Measurements from ENCODE around the gene TRAPPC13. TPM values are rescaled to one million over a fixed set of nuclear protein-coding genes. Genes with fewer than 3 reads are reported as not detected.
"Not testable (repeated sequence)": the region's sequence is repeated elsewhere in the genome, so short reads cannot be mapped to it uniquely, and the experiment has no call there.

The TRAPPC13 gene
- total RNA-seq = 21.7 and 23.7 TPM in 2 replicates

GRCh38 chr5:65624571-65625555, at the start of gene TRAPPC13, which contains the start of gene SHLD3:
TSS of gene TRAPPC13 (plus strand) at chr5:65625027. CDS start at chr5:65625061, 34 bp downstream.
TSS of gene SHLD3 (plus strand) at chr5:65625027. CDS start at chr5:65629588, 4,561 bp downstream.
- peaks cover 33% of the 10 kb centered on the region for H3K4me1 Mint-ChIP-seq (ENCODE audit: low read depth)
- peaks cover 7% of the 10 kb centered on the region for H3K36me3 Mint-ChIP-seq (ENCODE audit: low read depth)
- peak; percentile 81 for DNase-seq (ENCODE audit: low spot score)
- no peaks in the 10 kb centered on the region for H3K9me3 Mint-ChIP-seq
- H3K27ac Mint-ChIP-seq = peak within 1 kb of the TSS; percentile 96
- peak within 1 kb of the TSS; percentile 94 for H3K4me3 Mint-ChIP-seq
- intact Hi-C loops (cut with micrococcal nuclease) = loop anchor here (1.0 to 10.0 kb wide), 7 partner anchors 62 to 1200 kb away; partner anchors contain the start of genes CENPK, CWC27, NLN and PPWD1
- no peaks in the 10 kb centered on the region for H3K27me3 Mint-ChIP-seq (ENCODE audit: insufficient read depth)

- peaks cover 30% of the 10 kb centered on the region for H3K4me1 Mint-ChIP-seq (ENCODE audit: low read depth)
- no peaks in the 10 kb centered on the region for H3K9me3 Mint-ChIP-seq
- H3K27me3 Mint-ChIP-seq (ENCODE audit: insufficient read depth) = no peaks in the 10 kb centered on the region
- H3K36me3 Mint-ChIP-seq (ENCODE audit: low read depth) = peaks cover 46% of the 10 kb centered on the region
- no peak overlapping the region for H3K4me3 Mint-ChIP-seq
- intact Hi-C loops (cut with micrococcal nuclease) = no loop called here
- H3K27ac Mint-ChIP-seq = peak overlapping the region; percentile 67
- DNase-seq (ENCODE audit: low spot score) = no peak
Measured at GRCh38 chr5:65577141-65577540, 47.7 kb upstream of the TRAPPC13 start.

- H3K4me1 Mint-ChIP-seq (ENCODE audit: low read depth) = no peaks in the 10 kb centered on the region
- H3K27me3 Mint-ChIP-seq (ENCODE audit: insufficient read depth) = no peaks in the 10 kb centered on the region
- no peaks in the 10 kb centered on the region for H3K9me3 Mint-ChIP-seq
- no peak overlapping the region for H3K27ac Mint-ChIP-seq
- H3K36me3 Mint-ChIP-seq (ENCODE audit: low read depth) = peaks cover 32% of the 10 kb centered on the region
- intact Hi-C loops (cut with micrococcal nuclease) = no loop called here
- H3K4me3 Mint-ChIP-seq = no peak overlapping the region
- no peak for DNase-seq (ENCODE audit: low spot score)
Measured at GRCh38 chr5:65588694-65589093, 36.1 kb upstream of the TRAPPC13 start.

GRCh38 chr5:65601761-65602160, 23.1 kb upstream of the TRAPPC13 start:
- H3K36me3 Mint-ChIP-seq (ENCODE audit: low read depth) = peaks cover 56% of the 10 kb centered on the region
- intact Hi-C loops (cut with micrococcal nuclease); H3K27me3 Mint-ChIP-seq (ENCODE audit: insufficient read depth); H3K27ac Mint-ChIP-seq; DNase-seq (ENCODE audit: low spot score); H3K4me1 Mint-ChIP-seq (ENCODE audit: low read depth); H3K4me3 Mint-ChIP-seq: not testable (repeated sequence)
- peaks cover 17% of the 10 kb centered on the region for H3K9me3 Mint-ChIP-seq

GRCh38 chr5:65611524-65611923, 13.3 kb upstream of the TRAPPC13 start:
- DNase-seq (ENCODE audit: low spot score) = no peak
- Mint-ChIP-seq H3K27me3 (ENCODE audit: insufficient read depth) (no peaks in the 10 kb centered on the region), H3K4me1 (ENCODE audit: low read depth) (no peaks in the 10 kb centered on the region), H3K4me3 (no peak overlapping the region), H3K27ac (no peak overlapping the region), H3K9me3 (no peaks in the 10 kb centered on the region), H3K36me3 (ENCODE audit: low read depth) (peaks cover 40% of the 10 kb centered on the region)
- intact Hi-C loops (cut with micrococcal nuclease) = no loop called here

- no peaks in the 10 kb centered on the region for H3K27me3 Mint-ChIP-seq (ENCODE audit: insufficient read depth)
- H3K27ac Mint-ChIP-seq = no peak overlapping the region
- no peak overlapping the region for H3K4me3 Mint-ChIP-seq
- no peaks in the 10 kb centered on the region for H3K9me3 Mint-ChIP-seq
- intact Hi-C loops (cut with micrococcal nuclease) = no loop called here
- H3K36me3 Mint-ChIP-seq (ENCODE audit: low read depth) = peaks cover 35% of the 10 kb centered on the region
- no peaks in the 10 kb centered on the region for H3K4me1 Mint-ChIP-seq (ENCODE audit: low read depth)
- DNase-seq (ENCODE audit: low spot score) = no peak
Measured at GRCh38 chr5:65612298-65612907, 12.4 kb upstream of the TRAPPC13 start.

GRCh38 chr5:65620021-65620420, 4.8 kb upstream of the TRAPPC13 start:
- no peaks in the 10 kb centered on the region for H3K27me3 Mint-ChIP-seq (ENCODE audit: insufficient read depth)
- no peaks in the 10 kb centered on the region for H3K9me3 Mint-ChIP-seq
- no peak for DNase-seq (ENCODE audit: low spot score)
- no peak overlapping the region for H3K4me3 Mint-ChIP-seq
- no peak overlapping the region for H3K27ac Mint-ChIP-seq
- H3K4me1 Mint-ChIP-seq (ENCODE audit: low read depth) = peaks cover 13% of the 10 kb centered on the region
- H3K36me3 Mint-ChIP-seq (ENCODE audit: low read depth) = peaks cover 3% of the 10 kb centered on the region
- intact Hi-C loops (cut with micrococcal nuclease) = loop anchor here (5.0 to 10.0 kb wide), 2 partner anchors 583 to 1205 kb away; no protein-coding TSS in a partner anchor

GRCh38 chr5:65621961-65622360, 2.9 kb upstream of the TRAPPC13 start:
- H3K4me1 Mint-ChIP-seq (ENCODE audit: low read depth) = peaks cover 22% of the 10 kb centered on the region
- DNase-seq (ENCODE audit: low spot score) = not testable (repeated sequence)

GRCh38 chr5:65623482-65623881, 1.3 kb upstream of the TRAPPC13 start:
- intact Hi-C loops (cut with micrococcal nuclease) = loop anchor here (5.0 to 10.0 kb wide), 2 partner anchors 586 to 1201 kb away; no protein-coding TSS in a partner anchor

More at GRCh38 chr5:65621961-65622360, 2.9 kb upstream of the TRAPPC13 start:
- not testable (repeated sequence) for H3K27ac Mint-ChIP-seq; H3K36me3 Mint-ChIP-seq (ENCODE audit: low read depth); H3K9me3 Mint-ChIP-seq; H3K27me3 Mint-ChIP-seq (ENCODE audit: insufficient read depth)
- intact Hi-C loops (cut with micrococcal nuclease) = loop anchor here (5.0 to 10.0 kb wide), 2 partner anchors 585 to 1203 kb away; no protein-coding TSS in a partner anchor
- peak overlapping the region; percentile 30 for H3K4me3 Mint-ChIP-seq

GRCh38 chr5:65624025-65624570, 729 bp upstream of the TRAPPC13 start, which contains the start of gene TRIM23:
TSS of gene TRIM23 (minus strand) at chr5:65624333. CDS start at chr5:65624274, 59 bp downstream.
- DNase-seq (ENCODE audit: low spot score) = peak; percentile 91
- H3K4me3 Mint-ChIP-seq = peak within 1 kb of the TSS; percentile 94

More at GRCh38 chr5:65623482-65623881, 1.3 kb upstream of the TRAPPC13 start:
- no peak for DNase-seq (ENCODE audit: low spot score)
- peaks cover 27% of the 10 kb centered on the region for H3K4me1 Mint-ChIP-seq (ENCODE audit: low read depth)
- peak overlapping the region; percentile 96 for H3K27ac Mint-ChIP-seq
- peaks cover 3% of the 10 kb centered on the region for H3K36me3 Mint-ChIP-seq (ENCODE audit: low read depth)
- H3K27me3 Mint-ChIP-seq (ENCODE audit: insufficient read depth) = no peaks in the 10 kb centered on the region
- peak overlapping the region; percentile 94 for H3K4me3 Mint-ChIP-seq
- no peaks in the 10 kb centered on the region for H3K9me3 Mint-ChIP-seq

GRCh38 chr5:65625743-65626142, 916 bp downstream of the TRAPPC13 start:
- Mint-ChIP-seq H3K4me3 (peak overlapping the region; percentile 94), H3K27ac (peak overlapping the region; percentile 86), H3K9me3 (no peaks in the 10 kb centered on the region), H3K4me1 (ENCODE audit: low read depth) (peaks cover 35% of the 10 kb centered on the region), H3K36me3 (ENCODE audit: low read depth) (peaks cover 8% of the 10 kb centered on the region), H3K27me3 (ENCODE audit: insufficient read depth) (no peaks in the 10 kb centered on the region)
- DNase-seq (ENCODE audit: low spot score) = no peak
- intact Hi-C loops (cut with micrococcal nuclease) = loop anchor here (10.0 kb wide), 1 partner anchor 1199 kb away; no protein-coding TSS in a partner anchor

More at GRCh38 chr5:65624025-65624570, 729 bp upstream of the TRAPPC13 start, which contains the start of gene TRIM23:
- H3K36me3 Mint-ChIP-seq (ENCODE audit: low read depth) = peaks cover 3% of the 10 kb centered on the region
- intact Hi-C loops (cut with micrococcal nuclease) = loop anchor here (1.0 to 10.0 kb wide), 7 partner anchors 61 to 1201 kb away; partner anchors contain the start of genes CENPK, CWC27, NLN and PPWD1
- peaks cover 27% of the 10 kb centered on the region for H3K4me1 Mint-ChIP-seq (ENCODE audit: low read depth)
- no peaks in the 10 kb centered on the region for H3K27me3 Mint-ChIP-seq (ENCODE audit: insufficient read depth)
- H3K27ac Mint-ChIP-seq = peak within 1 kb of the TSS; percentile 96
- no peaks in the 10 kb centered on the region for H3K9me3 Mint-ChIP-seq

GRCh38 chr5:65630981-65631380, 6.2 kb downstream of the TRAPPC13 start:
- Mint-ChIP-seq H3K27me3 (ENCODE audit: insufficient read depth) (no peaks in the 10 kb centered on the region), H3K36me3 (ENCODE audit: low read depth) (peaks cover 11% of the 10 kb centered on the region), H3K4me1 (ENCODE audit: low read depth) (peaks cover 18% of the 10 kb centered on the region), H3K9me3 (no peaks in the 10 kb centered on the region), H3K27ac (no peak overlapping the region), H3K4me3 (no peak overlapping the region)
- DNase-seq (ENCODE audit: low spot score) = no peak
- intact Hi-C loops (cut with micrococcal nuclease) = no loop called here

All from activated T-helper 1 cell treated with anti-CD3 and anti-CD28 coated beads, Interleukin-12 subunit alpha, Interleukin-12 subunit beta, Interleukin-2, Interleukin-4 antibody, amounts not matched to agents 30 ng/mL and 10 ng/mL and 1 ng/mL, durations not matched to agents 14 hours and 24 hours and 36 hours (primary cell).